ENCODE measurements around the gene CRADD. TPM values are rescaled to one million over a fixed set of nuclear protein-coding genes. Genes with fewer than 3 reads are reported as not detected.

The CRADD gene
- total RNA-seq, 4 donors from 2014 or later, result 29.3 to 61.7 (median 46.5) TPM

DNA sequence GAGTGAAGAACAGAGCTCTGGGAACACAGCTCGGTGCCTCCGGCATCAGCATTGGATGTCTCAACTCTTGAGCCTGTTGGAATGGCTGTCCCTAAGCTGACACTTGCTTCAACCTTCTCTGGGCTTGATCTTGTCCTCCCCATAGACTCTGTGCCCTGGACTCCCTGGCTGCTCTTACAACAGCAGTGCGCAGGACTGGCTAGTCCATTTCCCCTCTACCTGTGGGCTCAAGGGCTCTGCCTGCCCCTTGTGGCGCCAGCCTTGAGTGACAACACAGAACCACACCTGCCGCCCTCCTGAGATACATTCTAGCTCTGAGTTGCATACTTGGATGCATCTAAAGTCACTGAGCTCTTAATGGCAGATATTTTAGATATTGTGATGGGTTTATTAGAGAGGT, 6.2 kb downstream of the CRADD start:
- Histone ChIP-seq H3K27ac (no peak overlapping the region), H3K27me3 (no peaks in the 10 kb centered on the region), H3K36me3 (no peaks in the 10 kb centered on the region), H3K9me3 (no peaks in the 10 kb centered on the region), H3K4me1 (peaks cover 23% of the 10 kb centered on the region), H3K4me3 (no peak overlapping the region)
- TF ChIP-seq POLR2AphosphoS5 (IDR thresholded peaks at IDR 0.05) (no peak), CTCF (IDR thresholded peaks at IDR 0.05) (no peak), POLR2A (IDR thresholded peaks at IDR 0.05) (no peak), EP300 (IDR thresholded peaks at IDR 0.05) (no peak)
- WGBS, result 92% methylated on average over 5 of the region's 5 CpGs
- DNase-seq (ENCODE audit: low spot score in 2 of 2), result no peak

DNA sequence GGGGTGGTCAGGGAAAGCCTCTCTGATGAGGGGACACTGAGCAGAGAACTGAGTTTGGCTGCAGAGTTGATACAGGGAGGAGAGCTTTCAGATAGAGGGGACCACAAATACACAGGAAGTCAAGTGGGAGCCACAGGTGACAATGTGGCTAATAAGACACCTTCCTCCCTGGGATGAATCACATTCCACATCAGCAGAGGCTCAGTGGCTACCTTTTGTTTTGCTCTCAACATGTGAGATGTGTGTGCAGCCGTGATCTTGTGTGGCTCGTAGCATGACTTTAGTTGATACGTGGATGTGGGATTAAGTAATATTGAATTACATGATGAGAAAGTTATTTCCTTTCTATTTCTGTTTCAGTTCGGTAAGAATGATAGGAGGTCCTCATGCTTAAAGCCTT, 7.5 kb downstream of the CRADD start:
- Histone ChIP-seq H3K27me3 (no peaks in the 10 kb centered on the region), H3K27ac (no peak overlapping the region), H3K9me3 (no peaks in the 10 kb centered on the region), H3K36me3 (no peaks in the 10 kb centered on the region), H3K4me3 (no peak overlapping the region), H3K4me1 (peaks cover 23% of the 10 kb centered on the region)
- DNase-seq (ENCODE audit: low spot score in 2 of 2), result no peak
- WGBS, result 90% methylated on average over 4 of the region's 4 CpGs
- no peak for TF ChIP-seq CTCF (IDR thresholded peaks at IDR 0.05)
- TF ChIP-seq POLR2A (IDR thresholded peaks at IDR 0.05), result no peak
- TF ChIP-seq EP300 (IDR thresholded peaks at IDR 0.05), result no peak
- no peak for TF ChIP-seq POLR2AphosphoS5 (IDR thresholded peaks at IDR 0.05)

DNA sequence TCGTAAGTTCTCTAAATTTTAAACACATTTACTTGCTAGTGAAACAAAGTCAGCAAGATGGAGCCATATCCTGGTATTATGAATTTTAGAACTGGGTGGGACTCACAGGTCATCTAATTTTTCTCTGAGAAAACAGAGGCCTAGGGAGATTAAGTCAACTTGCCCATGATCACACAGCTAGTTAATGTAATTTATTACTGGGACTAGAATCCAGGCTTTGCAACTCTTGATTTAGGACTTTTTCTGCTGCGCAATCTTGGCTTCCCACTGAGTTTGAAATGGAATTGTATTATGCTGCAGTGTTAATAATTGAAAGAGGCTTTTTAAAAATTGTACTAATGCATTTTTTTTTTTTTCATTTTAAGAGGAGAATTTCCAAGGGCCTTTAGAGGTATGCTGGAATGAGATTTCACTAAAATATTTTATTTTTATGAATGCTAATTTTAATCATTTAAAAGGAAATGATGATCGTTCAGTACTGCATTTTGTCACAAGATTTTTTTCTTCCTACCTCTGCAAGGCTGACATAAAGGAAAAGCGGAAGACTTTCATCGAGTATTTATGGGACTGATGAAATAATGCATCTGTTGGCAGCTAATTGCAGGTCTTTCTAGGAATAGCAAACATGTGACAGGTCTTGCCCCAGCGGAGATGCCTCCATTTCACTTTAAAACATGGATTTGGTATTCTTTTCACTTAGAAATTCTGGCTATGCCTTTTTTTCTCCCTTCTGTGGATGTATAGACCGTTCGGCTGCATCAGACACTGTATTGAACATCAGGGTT, 9.6 kb downstream of the CRADD start:
- no peak for DNase-seq (ENCODE audit: low spot score in 2 of 2)
- TF ChIP-seq CTCF (IDR thresholded peaks at IDR 0.05) (no peak), POLR2AphosphoS5 (IDR thresholded peaks at IDR 0.05) (no peak), EP300 (IDR thresholded peaks at IDR 0.05) (no peak), POLR2A (IDR thresholded peaks at IDR 0.05) (no peak)
- Histone ChIP-seq H3K27me3 (no peaks in the 10 kb centered on the region), H3K4me3 (no peak overlapping the region), H3K9me3 (no peaks in the 10 kb centered on the region), H3K27ac (no peak overlapping the region), H3K36me3 (no peaks in the 10 kb centered on the region), H3K4me1 (peaks cover 29% of the 10 kb centered on the region)
- 64% methylated on average over 8 of the region's 8 CpGs for WGBS

- 54% methylated on average over 2 of the region's 2 CpGs for WGBS
- no peak for DNase-seq (ENCODE audit: low spot score in 2 of 2)
- Histone ChIP-seq H3K9me3 (no peaks in the 10 kb centered on the region), H3K27me3 (no peaks in the 10 kb centered on the region), H3K4me3 (no peak overlapping the region), H3K27ac (peak overlapping the region; percentile 60), H3K36me3 (no peaks in the 10 kb centered on the region), H3K4me1 (peaks cover 29% of the 10 kb centered on the region)
- no peak for TF ChIP-seq POLR2AphosphoS5 (IDR thresholded peaks at IDR 0.05)
- no peak for TF ChIP-seq POLR2A (IDR thresholded peaks at IDR 0.05)
- no peak for TF ChIP-seq CTCF (IDR thresholded peaks at IDR 0.05)
- no peak for TF ChIP-seq EP300 (IDR thresholded peaks at IDR 0.05)
Measured at GRCh38 chr12:93689076-93689834, 12.1 kb downstream of the CRADD start.

DNA sequence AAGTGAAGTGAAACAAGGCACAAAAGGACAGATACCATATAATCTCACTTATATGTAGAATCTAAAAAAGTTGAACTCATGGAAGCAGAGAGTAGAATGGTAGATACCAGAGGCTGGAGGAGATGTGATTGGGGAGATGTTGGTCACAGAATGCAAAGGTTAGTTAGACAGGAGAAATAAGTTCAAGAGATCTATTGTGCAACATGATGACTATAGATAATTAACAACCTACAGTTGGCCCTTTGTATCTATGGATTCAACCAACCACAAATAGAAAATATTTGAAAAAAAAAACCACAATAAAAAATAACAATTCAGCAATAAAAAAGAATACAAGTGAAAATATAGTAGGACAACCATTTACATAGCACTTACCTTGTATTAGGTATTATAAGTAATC, 19.3 kb downstream of the CRADD start:
- Histone ChIP-seq H3K4me3 (no peak overlapping the region), H3K27ac (no peak overlapping the region), H3K9me3 (no peaks in the 10 kb centered on the region), H3K36me3 (no peaks in the 10 kb centered on the region), H3K4me1 (peaks cover 2% of the 10 kb centered on the region), H3K27me3 (no peaks in the 10 kb centered on the region)
- TF ChIP-seq POLR2A (IDR thresholded peaks at IDR 0.05) (no peak), EP300 (IDR thresholded peaks at IDR 0.05) (no peak), CTCF (IDR thresholded peaks at IDR 0.05) (no peak), POLR2AphosphoS5 (IDR thresholded peaks at IDR 0.05) (no peak)
- no peak for DNase-seq (ENCODE audit: low spot score in 2 of 2)

All from suprapubic skin (tissue), 4 donors.